ENCODE data around the gene IQGAP2.

Gene IQGAP2

GRCh38 chr5:76489877-76490688 is 87.0 kb downstream of the IQGAP2 start:
- Histone ChIP-seq H3K27ac (no peak overlapping the region), H3K27me3 (replicated peaks) (no peaks in the 10 kb centered on the region), H3K4me3 (ENCODE audit: low read depth, low read length) (no peak overlapping the region), H3K36me3 (replicated peaks) (no peaks in the 10 kb centered on the region)
- in situ Hi-C loops (cut with HindIII; ENCODE audit: low pct_ligation_motif_present, low sequenced_read_pairs) = no loop called here
- no peak for TF ChIP-seq CTCF (IDR thresholded peaks at IDR 0.05; ENCODE audit: low read depth, low read length, missing control alignments)
- DNase-seq = no peak

GRCh38 chr5:76490960-76491359 is 87.9 kb downstream of the IQGAP2 start:
- Histone ChIP-seq H3K4me3 (ENCODE audit: low read depth, low read length) (no peak overlapping the region), H3K27me3 (replicated peaks) (no peaks in the 10 kb centered on the region), H3K36me3 (replicated peaks) (no peaks in the 10 kb centered on the region), H3K27ac (no peak overlapping the region)
- in situ Hi-C loops (cut with HindIII; ENCODE audit: low pct_ligation_motif_present, low sequenced_read_pairs) = no loop called here
- no peak for DNase-seq
- TF ChIP-seq CTCF (IDR thresholded peaks at IDR 0.05; ENCODE audit: low read depth, low read length, missing control alignments) = no peak

GRCh38 chr5:76492819-76493189 is 89.7 kb downstream of the IQGAP2 start:
- no peaks in the 10 kb centered on the region for H3K27me3 ChIP-seq (replicated peaks)
- DNase-seq = no peak
- in situ Hi-C loops (cut with HindIII; ENCODE audit: low pct_ligation_motif_present, low sequenced_read_pairs) = no loop called here
- H3K27ac ChIP-seq = no peak overlapping the region
- TF ChIP-seq CTCF (IDR thresholded peaks at IDR 0.05; ENCODE audit: low read depth, low read length, missing control alignments) = no peak
- no peaks in the 10 kb centered on the region for H3K36me3 ChIP-seq (replicated peaks)
- no peak overlapping the region for H3K4me3 ChIP-seq (ENCODE audit: low read depth, low read length)

- TF ChIP-seq CTCF (IDR thresholded peaks at IDR 0.05; ENCODE audit: low read depth, low read length, missing control alignments) = no peak
- in situ Hi-C loops (cut with HindIII; ENCODE audit: low pct_ligation_motif_present, low sequenced_read_pairs) = no loop called here
- Histone ChIP-seq H3K36me3 (replicated peaks) (no peaks in the 10 kb centered on the region), H3K27ac (no peak overlapping the region), H3K27me3 (replicated peaks) (no peaks in the 10 kb centered on the region), H3K4me3 (ENCODE audit: low read depth, low read length) (no peak overlapping the region)
- DNase-seq = no peak
These were observed 90.2 kb downstream of the IQGAP2 start for GRCh38 chr5:76493190-76493837.

GRCh38 chr5:76494201-76494600 is 91.1 kb downstream of the IQGAP2 start:
- Histone ChIP-seq H3K27me3 (replicated peaks) (no peaks in the 10 kb centered on the region), H3K27ac (no peak overlapping the region), H3K36me3 (replicated peaks) (no peaks in the 10 kb centered on the region), H3K4me3 (ENCODE audit: low read depth, low read length) (no peak overlapping the region)
- in situ Hi-C loops (cut with HindIII; ENCODE audit: low pct_ligation_motif_present, low sequenced_read_pairs) = no loop called here
- no peak for TF ChIP-seq CTCF (IDR thresholded peaks at IDR 0.05; ENCODE audit: low read depth, low read length, missing control alignments)
- DNase-seq = no peak

All from brain microvascular endothelial cell (primary cell).